ENCODE data around the gene ABLIM1.

DNA sequence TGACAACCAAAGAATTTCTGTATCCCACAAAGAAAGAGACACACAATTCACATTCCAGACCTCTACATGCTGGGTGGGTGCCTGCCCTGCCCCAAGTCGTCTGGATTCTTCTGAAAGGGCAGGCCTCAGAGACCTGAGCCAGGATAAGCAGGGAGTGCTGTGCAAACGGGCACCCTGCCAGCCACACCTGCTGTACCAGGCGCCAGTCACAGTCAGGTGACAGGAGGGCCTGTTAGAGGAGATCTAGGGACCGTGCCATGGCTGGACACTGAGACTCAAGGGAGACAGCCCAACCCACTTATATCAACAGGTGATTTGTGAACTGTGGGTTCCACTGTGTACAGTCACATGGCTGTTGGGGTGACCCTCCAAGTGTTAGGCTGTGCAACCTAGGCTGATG is 150.6 kb downstream of the ABLIM1 start:
- TF ChIP-seq POLR2A (IDR thresholded peaks at IDR 0.05; ENCODE audit: low read depth, low read length) = no peak
- TF ChIP-seq POLR2AphosphoS5 (IDR thresholded peaks at IDR 0.05; ENCODE audit: low read depth, low read length) = no peak
- TF ChIP-seq TAF1 (IDR thresholded peaks at IDR 0.05; ENCODE audit: low read depth, low read length) = no peak
- TF ChIP-seq PAX5 (IDR thresholded peaks at IDR 0.05; ENCODE audit: insufficient read depth, low read length, severe bottlenecking) = no peak
- TF ChIP-seq POU2F2 (IDR thresholded peaks at IDR 0.05; ENCODE audit: low read depth, low read length) = no peak

Data from GM12891 (cell line).